Calu3 (cell line): Measurements from ENCODE around the gene XYLB. TPM values are rescaled to one million over a fixed set of nuclear protein-coding genes. Genes with fewer than 3 reads are reported as not detected.

Experiments used
- BruUV-seq: library from RNA; stranded (reverse); fragments of 400-500 nt; replicated peaks from 2 replicates; lab custom pipeline; 2021; lab: Mats Ljungman, UMichigan
- CTCF ChIA-PET: fragments of 300-600 bp; sonication (Branson Sonifier 250); formaldehyde crosslinking; loops from one replicate; lab custom pipeline; 2022; ENCODE audit warnings: antibody characterized with exemption; lab: Charles Lee
- DNase-seq: peaks from one replicate; pipeline ENCODE4 v3.0.0; 2022
- H3K27ac Mint-ChIP-seq: one replicate; pipeline ENCODE4 v1.8.0; 2022; ENCODE audit warnings: mixed read lengths; ENCODE audit not compliant: unreplicated experiment
- H3K27me3 Mint-ChIP-seq: one replicate; pipeline ENCODE4 v1.8.0; 2022; ENCODE audit warnings: mixed read lengths; ENCODE audit not compliant: unreplicated experiment
- H3K36me3 Mint-ChIP-seq: one replicate; pipeline ENCODE4 v1.8.0; 2022; ENCODE audit warnings: mild to moderate bottlenecking, moderate library complexity, mixed read lengths; ENCODE audit not compliant: insufficient read depth, unreplicated experiment
- H3K4me1 Mint-ChIP-seq: one replicate; pipeline ENCODE4 v1.8.0; 2022; ENCODE audit warnings: mild to moderate bottlenecking, low read depth, mixed read lengths; ENCODE audit not compliant: unreplicated experiment
- H3K4me3 Mint-ChIP-seq: one replicate; pipeline ENCODE4 v1.8.0; 2022; ENCODE audit warnings: mild to moderate bottlenecking, low read depth, moderate library complexity, mixed read lengths; ENCODE audit not compliant: unreplicated experiment
- H3K9me3 Mint-ChIP-seq: one replicate; pipeline ENCODE4 v1.8.0; 2022; ENCODE audit warnings: low read depth, mixed read lengths; ENCODE audit not compliant: unreplicated experiment
- CTCF ChIP-seq: fragments of 200-600 bp; IDR thresholded peaks from one replicate; pipeline ENCODE4 v1.8.0; 2022; ENCODE audit warnings: antibody characterized with exemption; ENCODE audit not compliant: unreplicated experiment
- intact Hi-C: fragments of 100-400 bp; cut with micrococcal nuclease; formaldehyde crosslinking; loops from one replicate; pipeline ENCODE4 v1.10.0; 2022; ENCODE audit not compliant: unreplicated experiment
- total RNA-seq: library from RNA; stranded (reverse); gene quantifications from 2 replicates; pipeline ENCODE4 v1.2.3, GENCODE V29; 2022

Gene XYLB
- total RNA-seq, 1 experiment from 2014 or later = 12.2 TPM

- CTCF ChIA-PET = no interaction called here
- Mint-ChIP-seq H3K27ac (no peak overlapping the region), H3K4me3 (no peak overlapping the region), H3K27me3 (peaks cover 16% of the 10 kb centered on the region), H3K36me3 (no peaks in the 10 kb centered on the region), H3K9me3 (no peaks in the 10 kb centered on the region), H3K4me1 (no peaks in the 10 kb centered on the region)
- intact Hi-C loops = no loop called here
- no peak for DNase-seq
- no peak for TF ChIP-seq CTCF
- no TSS peak for BruUV-seq
Observed at GRCh38 chr3:38335263-38335662, 11.3 kb upstream of the XYLB start.

GRCh38 chr3:38337703-38338102 is 8.9 kb upstream of the XYLB start:
- Mint-ChIP-seq H3K27me3 (peaks cover 16% of the 10 kb centered on the region), H3K9me3 (no peaks in the 10 kb centered on the region), H3K4me3 (no peak overlapping the region), H3K27ac (no peak overlapping the region), H3K36me3 (no peaks in the 10 kb centered on the region), H3K4me1 (no peaks in the 10 kb centered on the region)
- TF ChIP-seq CTCF = no peak
- intact Hi-C loops = no loop called here
- BruUV-seq = no TSS peak
- CTCF ChIA-PET = no interaction called here
- no peak for DNase-seq

- Mint-ChIP-seq H3K27me3 (no peaks in the 10 kb centered on the region), H3K4me1 (no peaks in the 10 kb centered on the region), H3K27ac (no peak overlapping the region), H3K4me3 (no peak overlapping the region), H3K36me3 (peaks cover 22% of the 10 kb centered on the region), H3K9me3 (no peaks in the 10 kb centered on the region)
- TF ChIP-seq CTCF = no peak
- CTCF ChIA-PET = no interaction called here
- no TSS peak for BruUV-seq
- no peak for DNase-seq
- intact Hi-C loops = loop anchor here (10.0 kb wide), 1 partner anchor 111 kb away; the partner anchor contains the start of gene ACVR2B
Observed at GRCh38 chr3:38343797-38344594, 2.6 kb upstream of the XYLB start.

- DNase-seq = no peak
- Mint-ChIP-seq H3K4me3 (no peak overlapping the region), H3K36me3 (peaks cover 22% of the 10 kb centered on the region), H3K9me3 (no peaks in the 10 kb centered on the region), H3K27me3 (no peaks in the 10 kb centered on the region), H3K4me1 (no peaks in the 10 kb centered on the region), H3K27ac (peak overlapping the region; percentile 54)
- TF ChIP-seq CTCF = no peak
- CTCF ChIA-PET = interaction anchor here (0.7 to 2.0 kb wide), 7 partner anchors 18 to 400 kb away, joined by 3 to 12 read pairs (median 4); partner anchors contain the start of genes MYD88 and OXSR1
- BruUV-seq = no TSS peak
- intact Hi-C loops = loop anchor here (5.0 to 10.0 kb wide), 2 partner anchors 109 to 136 kb away; partner anchors contain the start of gene ACVR2B
Observed at GRCh38 chr3:38345879-38346586, 552 bp upstream of the XYLB start.
